H1 (cell line): ENCODE results near the gene BCL6B. TPM values are rescaled to one million over a fixed set of nuclear protein-coding genes. Genes with fewer than 3 reads are reported as not detected.

ENCODE experiments used
- CTCF ChIA-PET: fragments of 300-600 bp; sonication (Branson Sonifier 250); formaldehyde crosslinking; loops from one replicate; lab custom pipeline; 2021; ENCODE audit not compliant: partially characterized antibody; lab: Charles Lee
- POLR2A ChIA-PET: fragments of 300-600 bp; sonication (Branson Sonifier 250); formaldehyde crosslinking; loops from one replicate; lab custom pipeline; 2021; ENCODE audit warnings: inconsistent platforms; ENCODE audit not compliant: partially characterized antibody; lab: Charles Lee
- DNase-seq, 2 experiments: peaks; one replicate each; pipeline versions ENCODE4 v3.0.0 to v3.0.0-alpha.2; 2010 to 2022; ENCODE audit warnings: low spot score in 2 of 2, low read depth in 1 of 2, mixed read lengths in 1 of 2
- FAIRE-seq: peaks from 2 replicates; lab custom pipeline; 2011; peaks lifted over from hg19 to GRCh38; lab: Jason Lieb, UNC
- H2AFZ ChIP-seq: 2 replicates; pipeline ENCODE4 v1.8.1; 2012; ENCODE audit warnings: low read length, inconsistent platforms
- H2AK5ac ChIP-seq: 2 replicates; pipeline ENCODE4 v1.6.1; 2013; ENCODE audit warnings: low read depth, low read length
- H2BK120ac ChIP-seq: replicated peaks from 2 replicates; pipeline ENCODE3; 2013; ENCODE audit warnings: low read depth, low read length, inconsistent platforms
- H2BK12ac ChIP-seq: 2 replicates; pipeline ENCODE4 v1.6.1; 2013; ENCODE audit warnings: low read depth, low read length
- H2BK15ac ChIP-seq: 2 replicates; pipeline ENCODE4 v1.6.1; 2013; ENCODE audit warnings: low read length
- H2BK20ac ChIP-seq: 2 replicates; pipeline ENCODE4 v1.6.1; 2013; ENCODE audit warnings: low read length
- H2BK5ac ChIP-seq: 2 replicates; pipeline ENCODE4 v1.6.1; 2013; ENCODE audit warnings: low read depth, low read length
- H3K14ac ChIP-seq: 2 replicates; pipeline ENCODE4 v1.6.1; 2013; ENCODE audit warnings: inconsistent platforms; ENCODE audit not compliant: insufficient read length
- H3K18ac ChIP-seq: 2 replicates; pipeline ENCODE4 v1.6.1; 2013; ENCODE audit warnings: low read length; ENCODE audit errors: extremely low read depth
- H3K23ac ChIP-seq: 2 replicates; pipeline ENCODE4 v1.6.1; 2013; ENCODE audit warnings: inconsistent platforms; ENCODE audit not compliant: insufficient read length
- H3K23me2 ChIP-seq: 2 replicates; pipeline ENCODE4 v1.6.1; 2013; ENCODE audit warnings: low read depth, low read length
- H3K27ac ChIP-seq: 2 replicates; pipeline ENCODE4 v1.6.1; 2011; ENCODE audit warnings: low read depth, low read length, inconsistent platforms
- H3K27me3 ChIP-seq, 4 experiments: replicated peaks in 1 of 4; 1 replicate in 1 of 4; 2 replicates in 3 of 4; pipeline versions ENCODE4 v1.6.1 to v1.8.1; 2011 to 2013; ENCODE audit warnings: low read length in 3 of 4, mild to moderate bottlenecking in 3 of 4, inconsistent platforms in 2 of 4, mixed read lengths in 2 of 4, moderate library complexity in 1 of 4; ENCODE audit not compliant: control insufficient read depth in 3 of 4, insufficient read depth in 3 of 4; ENCODE audit errors: extremely low read depth in 1 of 4
- H3K36me3 ChIP-seq, 4 experiments: 2 replicates each; pipeline versions ENCODE4 v1.6.1 to v1.8.1; 2011 to 2013; ENCODE audit warnings: mild to moderate bottlenecking in 4 of 4, low read length in 3 of 4, moderate library complexity in 2 of 4, control low read depth in 1 of 4, inconsistent platforms in 1 of 4; ENCODE audit not compliant: insufficient read depth in 4 of 4, control insufficient read depth in 2 of 4
- H3K4ac ChIP-seq: replicated peaks from 2 replicates; pipeline ENCODE3; 2013; ENCODE audit warnings: low read length, low read depth, mixed read lengths, inconsistent platforms; ENCODE audit not compliant: insufficient read length
- H3K4me1 ChIP-seq, 4 experiments: replicated peaks in 1 of 4; 1 replicate in 1 of 4; 2 replicates in 3 of 4; pipeline versions ENCODE4 v1.6.1 to v1.8.1; 2011 to 2013; ENCODE audit warnings: low read length in 3 of 4, inconsistent platforms in 2 of 4, mixed read lengths in 1 of 4; ENCODE audit not compliant: insufficient read depth in 4 of 4, control insufficient read depth in 3 of 4
- H3K4me2 ChIP-seq, 2 experiments: 2 replicates each; pipeline versions ENCODE4 v1.6.1 to v1.8.1; 2011 to 2013; ENCODE audit warnings: low read depth in 2 of 2, low read length in 2 of 2, control low read depth in 1 of 2, inconsistent platforms in 1 of 2, mild to moderate bottlenecking in 1 of 2; ENCODE audit not compliant: insufficient read depth in 1 of 2
- H3K4me3 ChIP-seq, 4 experiments: fragments of 200-600, 300-600 bp in 1 of 4; sonication (generic), shearing (Covaris generic), sonication (Bioruptor Twin) in 1 of 4; 2 replicates each; pipeline versions ENCODE4 v1.5.1 to v1.8.1; 2011 to 2016; ENCODE audit warnings: low read length in 4 of 4, low read depth in 3 of 4, control low read depth in 2 of 4, inconsistent platforms in 2 of 4, mild to moderate bottlenecking in 2 of 4, mixed read lengths in 1 of 4, moderate library complexity in 1 of 4; ENCODE audit not compliant: insufficient read depth in 2 of 4; ENCODE audit errors: extremely low read depth in 1 of 4
- H3K56ac ChIP-seq: replicated peaks from 2 replicates; pipeline ENCODE3; 2013; ENCODE audit warnings: low read depth, mild to moderate bottlenecking, mixed read lengths, low read length, inconsistent platforms; ENCODE audit not compliant: insufficient read length
- H3K79me1 ChIP-seq: 2 replicates; pipeline ENCODE4 v1.6.1; 2013; ENCODE audit warnings: low read depth, low read length, control low read depth
- H3K79me2 ChIP-seq, 2 experiments: 2 replicates each; pipeline versions ENCODE4 v1.6.1 to v1.8.1; 2012 to 2013; ENCODE audit warnings: low read length in 2 of 2, mild to moderate bottlenecking in 2 of 2, inconsistent platforms in 1 of 2; ENCODE audit not compliant: insufficient read depth in 2 of 2, control insufficient read depth in 1 of 2
- H3K9ac ChIP-seq, 4 experiments: replicated peaks in 1 of 4; 1 replicate in 1 of 4; 2 replicates in 3 of 4; pipeline versions ENCODE4 v1.6.1 to v1.8.1; 2011 to 2013; ENCODE audit warnings: low read depth in 3 of 4, low read length in 3 of 4, control low read depth in 2 of 4, mild to moderate bottlenecking in 2 of 4, moderate library complexity in 2 of 4, inconsistent platforms in 1 of 4; ENCODE audit errors: extremely low read depth in 1 of 4
- H3K9me3 ChIP-seq, 2 experiments: 2 replicates each; pipeline versions ENCODE4 v1.6.1 to v1.8.1; 2012 to 2013; ENCODE audit warnings: mild to moderate bottlenecking in 2 of 2, moderate library complexity in 2 of 2, control low read depth in 1 of 2, inconsistent platforms in 1 of 2, low read depth in 1 of 2, low read length in 1 of 2, mixed read lengths in 1 of 2; ENCODE audit not compliant: insufficient read depth in 2 of 2
- H4K20me1 ChIP-seq, 2 experiments: replicated peaks in 1 of 2; 2 replicates each; pipeline versions ENCODE3 to v1.8.1; 2011 to 2013; ENCODE audit warnings: inconsistent platforms in 2 of 2, low read length in 2 of 2, mild to moderate bottlenecking in 1 of 2; ENCODE audit not compliant: insufficient read depth in 2 of 2, control insufficient read depth in 1 of 2
- H4K5ac ChIP-seq: 2 replicates; pipeline ENCODE4 v1.6.1; 2013; ENCODE audit warnings: low read length, low read depth, mixed read lengths, inconsistent platforms; ENCODE audit not compliant: insufficient read length
- H4K8ac ChIP-seq: 2 replicates; pipeline ENCODE4 v1.8.0; 2013; ENCODE audit warnings: mild to moderate bottlenecking, moderate library complexity, low read length, inconsistent platforms; ENCODE audit not compliant: insufficient read depth; ENCODE audit errors: extremely low read depth
- H4K91ac ChIP-seq: replicated peaks from 2 replicates; pipeline ENCODE3; 2013; ENCODE audit warnings: low read length, mixed read lengths, inconsistent platforms; ENCODE audit not compliant: insufficient read length
- CTCF ChIP-seq, 3 experiments: IDR thresholded peaks; 1 replicate in 2 of 3; 2 replicates in 1 of 3; pipeline versions ENCODE4 v1.5.1 to v1.6.1; 2011; ENCODE audit warnings: low read length in 3 of 3, mild to moderate bottlenecking in 3 of 3, inconsistent platforms in 2 of 3, low read depth in 1 of 3, moderate library complexity in 1 of 3; ENCODE audit not compliant: insufficient read depth in 1 of 3; ENCODE audit errors: control extremely low read depth in 1 of 3
- EP300 ChIP-seq, 2 experiments: IDR thresholded peaks; 1 replicate in 1 of 2; 2 replicates in 1 of 2; pipeline ENCODE4 v1.6.1; 2011 to 2012; ENCODE audit warnings: low read depth in 2 of 2, low read length in 2 of 2, mild to moderate bottlenecking in 2 of 2, borderline replicate concordance in 1 of 2, inconsistent platforms in 1 of 2, moderate library complexity in 1 of 2
- WGBS, 2 experiments: shearing (Covaris generic) in 1 of 2; methylation state at CpG; one replicate each; pipeline versions ENCODE4 v1.1.6 to v1.1.7; 2013 to 2015; ENCODE audit warnings: low lambda C conversion rate in 2 of 2, mixed read lengths in 2 of 2, inconsistent platforms in 1 of 2, low coverage in 1 of 2, missing lambda C conversion rate in 1 of 2; ENCODE audit not compliant: insufficient replicate concordance in 2 of 2, insufficient coverage in 1 of 2, insufficient read length in 1 of 2; ENCODE audit errors: extremely low coverage in 1 of 2, missing lambda C conversion rate in 1 of 2; 5-methylcytosine and 5-hydroxymethylcytosine counted together
- polyA plus RNA-seq, 7 experiments: library from polyadenylated mRNA; depleted of rRNA in 3 of 7; stranded (reverse) in 5 of 7; unstranded in 2 of 7; fragments of >200 nt in 5 of 7; fragments of 200-250 nt in 2 of 7; gene quantifications; 1 replicate in 5 of 7; 2 replicates in 1 of 7; 4 replicates in 1 of 7; pipeline versions ENCODE4 v1.2.1 to v1.2.3, GENCODE V29; 2011 to 2013; ENCODE audit warnings: missing spikeins in 2 of 7, mixed read lengths in 2 of 7
- total RNA-seq: library from RNA; stranded (reverse); fragmentation: NEBNext Ultra II Directional; extraction: Animal tissue kit (Norgen Biotek cat#: 25700); gene quantifications from 2 replicates; pipeline ENCODE4 v1.2.1, GENCODE V29; 2021

The BCL6B gene
- total and polyA plus RNA-seq, 2 of the 8 experiments (the other 6 are each of a cell fraction or from before 2014, with no cell fraction given) = 6.6 to 8.7 TPM

GRCh38 chr17:7038025-7038862 lies 15.4 kb downstream of the BCL6B start:
- H2BK15ac ChIP-seq = no peak overlapping the region
- H3K4me1 ChIP-seq = peaks cover 4 to 20% (median 10%) of the 10 kb centered on the region in 4 experiments
- H4K91ac ChIP-seq = no peak overlapping the region
- 0 out of 2 replicates have a peak overlapping the region, but pooled peaks have one; percentile 65 for H2AK5ac ChIP-seq
- TF ChIP-seq EP300 (IDR thresholded peaks at IDR 0.05; ENCODE audit: borderline replicate concordance in 1 of 2, low read depth in 2 of 2, low read length in 2 of 2) = no peak
- peak in 2 of 3 experiments; percentile 24 to 37; a peak in 2 of 4 replicates for TF ChIP-seq CTCF (IDR thresholded peaks at IDR 0.05; ENCODE audit: control extremely low read depth in 1 of 3, insufficient read depth in 1 of 3, low read depth in 1 of 3, low read length in 3 of 3)
- FAIRE-seq (no peak), DNase-seq (no peak)
- no peaks in the 10 kb centered on the region for H3K36me3 ChIP-seq
- no peak overlapping the region for H2AFZ ChIP-seq
- peaks cover 0 to 9% of the 10 kb centered on the region in 2 experiments for H4K20me1 ChIP-seq
- H2BK20ac ChIP-seq = no peak overlapping the region
- H2BK120ac ChIP-seq = no peak overlapping the region
- H3K27ac ChIP-seq = no peak overlapping the region
- no peak overlapping the region for H3K23ac ChIP-seq
- 88% methylated on average over 19 of the region's 19 CpGs; no CpG with 5 or more reads in 1 of the 2 experiments for WGBS, 2 experiments
- no peak overlapping the region for H3K4me3 ChIP-seq
- no peak overlapping the region; a peak in 1 of 4 replicates for H3K4me2 ChIP-seq
- no peak overlapping the region for H3K4ac ChIP-seq
- H2BK12ac ChIP-seq = peak overlapping the region; percentile 17; the same call in 1 of the 2 replicates
- no peaks in the 10 kb centered on the region for H3K79me1 ChIP-seq
- no peak overlapping the region for H4K5ac ChIP-seq
- ChIA-PET POLR2A (interaction anchor here (0.7 to 1.8 kb wide), 3 partner anchors 8 to 205 kb away, joined by 3 to 4 read pairs (median 3); partner anchors contain the start of gene GABARAP), CTCF (interaction anchor here (0.8 to 2.2 kb wide), 14 partner anchors 8 to 195 kb away, joined by 3 to 9 read pairs (median 4); partner anchors contain the start of gene ASGR1)
- peaks cover 25% of the 10 kb centered on the region; the same call in 1 of the 2 replicates for H3K23me2 ChIP-seq
- H3K79me2 ChIP-seq = no peaks in the 10 kb centered on the region
- H3K27me3 ChIP-seq = peaks cover 1 to 15% (median 13%) of the 10 kb centered on the region in 4 experiments
- no peak overlapping the region for H3K18ac ChIP-seq
- no peaks in the 10 kb centered on the region for H3K9me3 ChIP-seq
- no peak overlapping the region for H3K14ac ChIP-seq
- no peak overlapping the region for H3K56ac ChIP-seq
- no peak overlapping the region for H2BK5ac ChIP-seq
- no peak overlapping the region for H3K9ac ChIP-seq
- H4K8ac ChIP-seq = no peak overlapping the region; the same call in 1 of the 2 replicates
